Anterior cingulate cortex (tissue), 58 donors: ENCODE results near the gene PDE11A.
"Not testable (repeated sequence)": the region's sequence is repeated elsewhere in the genome, so short reads cannot be mapped to it uniquely, and the experiment has no call there.

Experiments used
- DNase-seq, 58 donors: peaks; one replicate each; lab custom pipeline; 2025; lab: John Stamatoyannopoulos, UW

The PDE11A gene

GRCh38 chr2:178075006-178075326, 2.4 kb upstream of the PDE11A start:
- no peak for DNase-seq

GRCh38 chr2:178074123-178075005, 1.8 kb upstream of the PDE11A start:
- no peak for DNase-seq

- DNase-seq: no peak
Measured at GRCh38 chr2:178072000-178072382, 586 bp downstream of the PDE11A start.

- DNase-seq: no peak
Measured at GRCh38 chr2:178070824-178071223, 1.8 kb downstream of the PDE11A start.

- DNase-seq: no peak
Measured at GRCh38 chr2:178069551-178069950, 3.0 kb downstream of the PDE11A start.

GRCh38 chr2:178068823-178069454, 3.6 kb downstream of the PDE11A start:
- DNase-seq: no peak

GRCh38 chr2:178066890-178067669, 5.5 kb downstream of the PDE11A start:
- DNase-seq: no peak

GRCh38 chr2:178066324-178066723, 6.3 kb downstream of the PDE11A start:
- DNase-seq: no peak

GRCh38 chr2:178059681-178060080, 12.9 kb downstream of the PDE11A start:
- no peak for DNase-seq

GRCh38 chr2:178059111-178059510, 13.5 kb downstream of the PDE11A start:
- DNase-seq: no peak

GRCh38 chr2:178057179-178057680, 15.3 kb downstream of the PDE11A start:
- DNase-seq: no peak

GRCh38 chr2:178056345-178056744, 16.2 kb downstream of the PDE11A start:
- no peak for DNase-seq

GRCh38 chr2:178051257-178051656, 21.3 kb downstream of the PDE11A start:
- DNase-seq: not testable (repeated sequence)

GRCh38 chr2:178047391-178047790, 25.2 kb downstream of the PDE11A start:
- DNase-seq: no peak

- DNase-seq: no peak
Measured at GRCh38 chr2:178044836-178045235, 27.7 kb downstream of the PDE11A start.

GRCh38 chr2:178043266-178043665, 29.3 kb downstream of the PDE11A start:
- DNase-seq: no peak

GRCh38 chr2:178033583-178033982, 39.0 kb downstream of the PDE11A start:
- not testable (repeated sequence) for DNase-seq

- DNase-seq: no peak
Measured at GRCh38 chr2:178029342-178029741, 43.2 kb downstream of the PDE11A start.

GRCh38 chr2:178025551-178026185, 46.9 kb downstream of the PDE11A start:
- no peak for DNase-seq

GRCh38 chr2:178018141-178018540, 54.4 kb downstream of the PDE11A start:
- no peak for DNase-seq

GRCh38 chr2:178016612-178017011, 56.0 kb downstream of the PDE11A start:
- no peak for DNase-seq
